ENCODE data around the gene SMAD3.

Gene SMAD3

DNA sequence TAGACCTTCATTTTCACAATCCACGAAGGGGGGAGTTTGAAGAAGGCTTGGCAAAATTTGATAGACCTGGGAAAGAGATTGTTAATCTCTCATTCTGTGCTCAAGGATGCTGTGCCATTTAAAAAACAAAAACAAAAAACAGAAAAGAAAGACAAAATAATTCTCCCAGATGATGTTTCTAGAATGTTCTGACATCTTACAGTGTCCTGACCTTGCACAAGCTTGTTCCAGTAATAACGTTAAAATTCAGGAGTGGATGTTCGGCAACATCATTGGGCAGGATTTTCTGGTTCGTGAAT is 79.9 kb downstream of the SMAD3 start:
- TF ChIP-seq, protein P1, sequence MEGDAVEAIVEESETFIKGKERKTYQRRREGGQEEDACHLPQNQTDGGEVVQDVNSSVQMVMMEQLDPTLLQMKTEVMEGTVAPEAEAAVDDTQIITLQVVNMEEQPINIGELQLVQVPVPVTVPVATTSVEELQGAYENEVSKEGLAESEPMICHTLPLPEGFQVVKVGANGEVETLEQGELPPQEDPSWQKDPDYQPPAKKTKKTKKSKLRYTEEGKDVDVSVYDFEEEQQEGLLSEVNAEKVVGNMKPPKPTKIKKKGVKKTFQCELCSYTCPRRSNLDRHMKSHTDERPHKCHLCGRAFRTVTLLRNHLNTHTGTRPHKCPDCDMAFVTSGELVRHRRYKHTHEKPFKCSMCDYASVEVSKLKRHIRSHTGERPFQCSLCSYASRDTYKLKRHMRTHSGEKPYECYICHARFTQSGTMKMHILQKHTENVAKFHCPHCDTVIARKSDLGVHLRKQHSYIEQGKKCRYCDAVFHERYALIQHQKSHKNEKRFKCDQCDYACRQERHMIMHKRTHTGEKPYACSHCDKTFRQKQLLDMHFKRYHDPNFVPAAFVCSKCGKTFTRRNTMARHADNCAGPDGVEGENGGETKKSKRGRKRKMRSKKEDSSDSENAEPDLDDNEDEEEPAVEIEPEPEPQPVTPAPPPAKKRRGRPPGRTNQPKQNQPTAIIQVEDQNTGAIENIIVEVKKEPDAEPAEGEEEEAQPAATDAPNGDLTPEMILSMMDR (IDR thresholded peaks at IDR 0.05; ENCODE audit: extremely low read depth, missing control alignments): no peak
- DNase-seq (ENCODE audit: low spot score): no peak

- TF ChIP-seq, protein P1 (IDR thresholded peaks at IDR 0.05; ENCODE audit: extremely low read depth, missing control alignments): no peak
- DNase-seq (ENCODE audit: low spot score): no peak
Observed at GRCh38 chr15:67145710-67146109, 80.3 kb downstream of the SMAD3 start.

- TF ChIP-seq, protein P1 (IDR thresholded peaks at IDR 0.05; ENCODE audit: extremely low read depth, missing control alignments): no peak
- no peak for DNase-seq (ENCODE audit: low spot score)
Observed at GRCh38 chr15:67146234-67146633, 80.8 kb downstream of the SMAD3 start.

GRCh38 chr15:67146875-67147381 is 81.5 kb downstream of the SMAD3 start:
- TF ChIP-seq, protein P1 (IDR thresholded peaks at IDR 0.05; ENCODE audit: extremely low read depth, missing control alignments): no peak
- DNase-seq (ENCODE audit: low spot score): no peak

- TF ChIP-seq, protein P1 (IDR thresholded peaks at IDR 0.05; ENCODE audit: extremely low read depth, missing control alignments): no peak
- DNase-seq (ENCODE audit: low spot score): no peak
Observed at GRCh38 chr15:67147396-67147949, 82.1 kb downstream of the SMAD3 start.

DNA sequence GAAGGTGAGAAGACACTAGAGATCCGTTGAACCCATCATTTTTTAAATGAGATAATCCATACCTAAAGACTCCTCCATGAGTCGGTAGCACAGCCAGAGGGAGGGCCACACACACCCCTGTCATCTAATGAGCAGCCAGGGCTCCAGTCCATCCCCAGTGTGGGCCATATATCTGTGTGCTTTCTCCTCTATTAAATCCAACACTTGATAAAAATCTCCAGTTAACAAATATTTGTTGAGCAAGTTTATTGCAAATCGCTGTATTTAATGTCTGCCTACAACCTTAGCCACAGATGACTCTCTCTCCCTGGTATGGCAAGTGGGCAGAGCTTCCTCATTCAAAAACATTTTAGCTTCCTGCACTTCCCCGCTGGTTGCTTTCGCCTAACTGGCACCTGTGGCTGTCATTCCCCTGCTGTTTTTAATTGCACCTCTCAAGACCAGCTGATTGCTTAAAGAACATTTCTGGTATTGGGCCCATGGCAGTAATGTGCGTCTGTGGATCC is 82.8 kb downstream of the SMAD3 start:
- DNase-seq (ENCODE audit: low spot score): no peak
- TF ChIP-seq, protein P1 (IDR thresholded peaks at IDR 0.05; ENCODE audit: extremely low read depth, missing control alignments): no peak

DNA sequence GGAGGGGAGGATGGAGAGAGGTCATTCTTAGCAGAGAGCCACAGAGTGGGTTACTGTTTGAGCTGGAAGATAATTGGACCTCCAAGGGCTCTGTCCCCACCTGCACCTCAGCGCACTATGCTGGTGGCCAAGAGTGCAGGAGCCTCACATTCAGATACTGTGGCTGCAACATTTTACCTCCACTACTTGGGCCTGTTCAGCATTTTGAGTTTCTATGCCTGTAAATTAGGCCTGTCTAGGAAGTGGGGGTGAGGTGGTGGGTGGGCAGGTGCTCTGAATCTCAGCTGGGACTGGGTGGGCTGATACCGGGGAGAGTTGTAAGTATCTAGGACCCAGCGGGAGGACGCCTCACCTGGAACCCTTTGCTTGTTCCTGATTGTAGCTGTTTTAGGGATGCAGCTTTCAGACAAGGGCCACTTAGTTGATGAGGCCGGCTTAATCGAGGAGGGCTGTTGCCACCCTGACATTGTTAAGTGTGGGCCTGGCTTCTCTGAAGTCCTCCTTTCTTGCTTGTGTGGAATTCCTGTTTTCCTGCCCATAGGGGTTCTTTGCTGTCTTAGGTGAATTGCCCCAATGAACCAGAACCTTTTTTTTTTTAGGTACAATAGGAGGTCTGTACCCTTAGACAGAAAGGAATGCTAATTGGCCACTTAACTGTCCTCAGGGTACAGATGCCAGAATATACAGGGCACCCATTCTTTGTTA is 83.8 kb downstream of the SMAD3 start:
- DNase-seq (ENCODE audit: low spot score): no peak
- TF ChIP-seq, protein P1 (IDR thresholded peaks at IDR 0.05; ENCODE audit: extremely low read depth, missing control alignments): no peak
